Right cardiac atrium (tissue), 5 donors: Measurements from ENCODE around the gene GOSR1. TPM values are rescaled to one million over a fixed set of nuclear protein-coding genes. Genes with fewer than 3 reads are reported as not detected.
"Not testable (repeated sequence)": the region's sequence is repeated elsewhere in the genome, so short reads cannot be mapped to it uniquely, and the experiment has no call there.

Experiments used
- ATAC-seq, 2 donors: fragments of 200-7000 bp; cut with Tn5 transposase; one replicate each; pipeline versions ENCODE4 v1.8.0 to v1.9.1; 2020; ENCODE audit warnings: moderate library complexity in 2 of 2, mild to moderate bottlenecking in 1 of 2
- DNase-seq, 3 donors: peaks; one replicate each; pipeline ENCODE4 v3.0.0-alpha.2; 2020
- H3K27ac ChIP-seq: one replicate; pipeline ENCODE4 v1.5.1; 2013; ENCODE audit warnings: mild to moderate bottlenecking, low read length, control low read depth, moderate library complexity
- H3K27me3 ChIP-seq: one replicate; pipeline ENCODE4 v1.6.1; 2013; ENCODE audit not compliant: control insufficient read depth, insufficient read depth
- H3K4me1 ChIP-seq: one replicate; pipeline ENCODE4 v1.6.1; 2013; ENCODE audit warnings: low read length; ENCODE audit not compliant: control insufficient read depth, insufficient read depth
- H3K4me3 ChIP-seq: one replicate; pipeline ENCODE4 v1.5.1; 2013; ENCODE audit warnings: low read length, control low read depth
- H3K9me3 ChIP-seq: one replicate; pipeline ENCODE4 v1.6.1; 2013; ENCODE audit warnings: low read length; ENCODE audit not compliant: control insufficient read depth
- WGBS: extraction: QIAGEN DNeasy Blood & Tissue Kit; methylation state at CpG from one replicate; pipeline ENCODE4 v1.1.7; 2013; 5-methylcytosine and 5-hydroxymethylcytosine counted together
- intact Hi-C, 4 donors: fragments of 100-400 bp; cut with DNase I; formaldehyde crosslinking; loops; one replicate each; pipeline versions ENCODE4 v1.11.0 to v1.14.0; 2022 to 2023
- polyA plus RNA-seq: library from polyadenylated mRNA; stranded (reverse); fragments of 200-250 nt; gene quantifications from one replicate; pipeline ENCODE4 v1.2.3, GENCODE V29; 2013
- total RNA-seq, 4 donors: library from RNA; stranded (reverse); fragmentation: NEBNext Ultra II Directional; extraction: Animal tissue kit (Norgen Biotek cat#: 25700); gene quantifications; one replicate each; pipeline ENCODE4 v1.2.1, GENCODE V29; 2021
- donor health status: healthy with polysubstance abuse.
- donor health status: DM: no; HTN: yes; CAD: no.
- donor health status: DM: no; HTN: no; CAD: no.
- donor health status: DM: no; HTN: yes; CAD: no; lungs with severe emphysema.
- donor health status: DM: yes; HTN: yes; CAD: no.

Gene GOSR1
- total and polyA plus RNA-seq, 5 donors, result 12.9 to 38.9 (median 35.7) TPM

DNA sequence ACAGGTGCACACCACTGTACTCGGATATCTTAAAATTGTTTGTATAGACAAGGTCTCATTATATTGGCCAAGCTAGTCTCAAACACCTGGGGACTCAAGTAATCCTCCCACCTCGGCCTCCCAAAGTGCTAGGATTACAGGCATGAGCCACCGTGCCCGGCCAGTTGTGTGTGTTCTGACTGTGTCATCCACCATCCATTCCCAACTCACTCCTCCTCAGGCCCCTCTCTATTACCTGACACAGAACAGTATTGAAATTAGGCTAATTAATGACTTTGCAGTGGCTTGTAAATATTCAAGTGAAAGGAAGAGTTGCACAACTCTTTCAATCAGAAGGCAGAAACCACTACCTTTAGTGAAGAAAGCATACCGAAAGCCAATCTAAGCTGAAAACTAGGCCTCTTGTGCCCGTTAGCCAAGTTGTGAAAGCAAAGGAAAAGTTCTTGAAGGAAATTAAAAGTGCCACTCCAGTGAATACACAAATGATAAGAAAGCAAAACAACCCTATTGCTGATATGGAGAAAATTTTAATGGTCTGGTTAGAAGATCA, 28.7 kb downstream of the GOSR1 start:
- 93% methylated on average over 6 of the region's 6 CpGs for WGBS
- DNase-seq (no peak), ATAC-seq (no peak)
- intact Hi-C loops, result no loop called here
- Histone ChIP-seq H3K27ac (no peak overlapping the region), H3K9me3 (no peaks in the 10 kb centered on the region), H3K4me3 (no peak overlapping the region), H3K4me1 (no peaks in the 10 kb centered on the region), H3K27me3 (no peaks in the 10 kb centered on the region)

DNA sequence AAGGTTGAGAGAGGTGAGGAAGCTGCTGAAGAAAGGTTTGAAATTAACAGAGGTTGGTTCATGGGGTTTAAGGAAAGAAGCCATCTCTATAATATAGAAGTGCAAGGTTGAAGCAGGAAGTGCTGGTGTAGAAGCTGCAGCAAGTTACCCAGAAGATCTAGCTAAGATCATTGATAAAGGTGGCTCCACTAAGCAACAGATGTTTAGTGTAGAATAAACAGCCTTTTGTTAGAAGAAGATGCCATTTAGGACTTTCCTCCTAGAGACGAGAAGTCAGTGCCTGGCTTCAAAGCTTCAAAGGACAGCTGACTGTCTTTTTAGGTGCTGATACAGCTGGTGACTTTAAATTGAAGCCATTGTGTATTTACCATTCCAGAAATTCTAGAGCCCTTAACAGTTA, 29.3 kb downstream of the GOSR1 start:
- intact Hi-C loops, result no loop called here
- H3K27ac ChIP-seq, result no peak overlapping the region
- H3K9me3 ChIP-seq, result no peaks in the 10 kb centered on the region
- no peaks in the 10 kb centered on the region for H3K4me1 ChIP-seq
- no peak overlapping the region for H3K4me3 ChIP-seq
- 94% methylated on average over 1 of the region's 1 CpG for WGBS
- no peaks in the 10 kb centered on the region for H3K27me3 ChIP-seq
- ATAC-seq, result no peak
- no peak for DNase-seq

DNA sequence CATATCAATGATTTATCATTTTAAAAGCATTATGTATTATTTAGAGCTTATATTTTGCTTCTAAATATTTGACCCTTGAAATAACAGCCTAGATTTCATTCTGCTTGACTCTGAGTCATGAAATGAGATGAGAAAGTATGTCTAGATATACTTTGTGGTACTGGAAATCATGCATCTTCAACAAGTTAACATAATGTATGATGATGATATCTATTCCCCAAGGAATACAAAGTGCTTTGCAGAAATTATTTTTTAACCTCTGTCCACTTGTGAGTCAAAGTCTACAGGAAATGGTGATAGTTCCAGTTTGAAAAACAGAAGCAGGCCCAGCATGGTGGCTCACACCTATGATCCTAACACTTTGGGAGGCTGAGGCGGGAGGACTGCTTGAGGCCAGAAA, 36.1 kb downstream of the GOSR1 start:
- DNase-seq, result no peak
- no peaks in the 10 kb centered on the region for H3K27me3 ChIP-seq
- H3K27ac ChIP-seq, result no peak overlapping the region
- intact Hi-C loops, result no loop called here
- WGBS, result 100% methylated on average over 1 of the region's 1 CpG
- no peaks in the 10 kb centered on the region for H3K9me3 ChIP-seq
- H3K4me1 ChIP-seq, result no peaks in the 10 kb centered on the region
- no peak for ATAC-seq
- no peak overlapping the region for H3K4me3 ChIP-seq

DNA sequence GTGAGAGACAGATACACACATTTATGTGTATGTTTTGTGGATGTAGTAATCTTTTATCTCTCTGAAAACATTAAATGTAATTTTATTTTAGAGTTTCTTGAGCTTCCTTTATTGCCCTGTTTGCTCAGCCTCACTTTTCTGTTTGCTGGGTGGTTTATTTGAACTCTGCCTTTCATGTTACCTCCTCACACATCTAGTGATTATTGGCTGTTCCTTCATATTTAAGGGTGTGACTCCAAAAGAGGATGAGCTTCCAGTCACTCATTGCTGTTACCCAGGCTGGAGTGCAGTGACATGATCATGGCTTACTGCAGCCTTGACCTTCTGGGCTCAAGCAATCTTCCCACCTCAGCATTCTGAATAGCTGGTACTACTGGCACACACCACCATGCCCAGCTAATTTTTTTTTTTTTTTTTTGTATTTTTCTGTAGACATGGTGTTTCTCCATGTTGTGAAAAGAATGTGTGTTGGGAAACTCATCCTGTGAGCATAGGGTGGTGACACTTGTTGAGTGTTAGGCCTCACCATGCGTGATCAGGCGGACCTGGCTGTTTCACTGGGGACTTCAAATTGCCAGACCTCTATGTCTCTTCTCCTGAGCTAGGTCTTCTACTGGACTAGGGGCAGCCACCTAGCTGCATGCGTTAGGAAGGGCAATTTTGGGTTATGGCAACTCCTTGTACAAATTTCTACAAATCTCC, 37.8 kb downstream of the GOSR1 start:
- no peaks in the 10 kb centered on the region for H3K27me3 ChIP-seq
- H3K4me1 ChIP-seq, result no peaks in the 10 kb centered on the region
- H3K9me3 ChIP-seq, result no peaks in the 10 kb centered on the region
- ATAC-seq, result no peak
- H3K27ac ChIP-seq, result no peak overlapping the region
- intact Hi-C loops, result no loop called here
- DNase-seq, result no peak
- no peak overlapping the region for H3K4me3 ChIP-seq
- 94% methylated on average over 3 of the region's 3 CpGs for WGBS

DNA sequence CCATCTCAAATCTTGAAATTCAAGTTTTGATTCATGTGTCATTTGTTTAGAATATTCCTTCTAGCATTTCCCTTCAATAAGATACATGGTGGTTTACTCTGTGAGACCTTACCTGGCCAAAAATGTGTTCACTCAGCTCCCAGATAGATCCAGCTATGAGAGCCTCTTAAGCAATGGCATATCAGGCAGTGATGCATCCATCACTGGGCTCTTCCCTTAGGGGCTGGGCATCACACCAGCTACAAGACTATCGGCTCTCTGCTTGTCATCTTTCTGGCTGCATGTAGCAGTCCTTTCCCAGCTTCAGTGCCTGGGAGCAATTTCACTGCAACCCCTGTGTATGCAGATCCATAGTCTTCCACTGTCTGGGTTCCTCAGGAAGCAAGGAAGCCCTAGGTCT, 40.6 kb downstream of the GOSR1 start:
- H3K4me1 ChIP-seq, result no peaks in the 10 kb centered on the region
- ATAC-seq (peak in 1 of 2 donors; percentile 20), DNase-seq (no peak)
- H3K27me3 ChIP-seq, result no peaks in the 10 kb centered on the region
- intact Hi-C loops, result no loop called here
- no peak overlapping the region for H3K27ac ChIP-seq
- no peak overlapping the region for H3K4me3 ChIP-seq
- 77% methylated on average over 1 of the region's 1 CpG for WGBS
- no peaks in the 10 kb centered on the region for H3K9me3 ChIP-seq

DNA sequence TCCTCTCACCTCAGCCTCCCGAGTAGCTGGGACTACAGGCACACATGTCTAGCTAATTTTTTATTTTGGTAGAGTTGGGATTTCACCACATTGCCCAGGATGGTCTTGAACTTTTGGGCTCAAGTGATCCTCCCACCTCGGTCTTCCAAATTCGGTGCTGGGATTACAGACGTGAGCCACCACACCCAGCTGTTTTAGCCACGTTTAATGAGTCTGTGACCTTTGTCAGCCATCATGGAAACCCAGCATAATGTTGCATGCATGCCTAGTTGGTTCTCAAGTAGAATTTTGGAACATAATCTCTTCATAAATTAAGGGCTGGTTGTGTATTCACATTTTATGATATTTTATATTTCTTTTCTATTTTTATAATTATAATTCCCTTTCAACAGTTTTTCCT, 42.0 kb downstream of the GOSR1 start:
- intact Hi-C loops, result no loop called here
- ATAC-seq (no peak), DNase-seq (no peak)
- 63% methylated on average over 5 of the region's 5 CpGs for WGBS
- Histone ChIP-seq H3K27me3 (no peaks in the 10 kb centered on the region), H3K4me1 (no peaks in the 10 kb centered on the region), H3K9me3 (no peaks in the 10 kb centered on the region), H3K4me3 (no peak overlapping the region), H3K27ac (peak overlapping the region; percentile 62)

DNA sequence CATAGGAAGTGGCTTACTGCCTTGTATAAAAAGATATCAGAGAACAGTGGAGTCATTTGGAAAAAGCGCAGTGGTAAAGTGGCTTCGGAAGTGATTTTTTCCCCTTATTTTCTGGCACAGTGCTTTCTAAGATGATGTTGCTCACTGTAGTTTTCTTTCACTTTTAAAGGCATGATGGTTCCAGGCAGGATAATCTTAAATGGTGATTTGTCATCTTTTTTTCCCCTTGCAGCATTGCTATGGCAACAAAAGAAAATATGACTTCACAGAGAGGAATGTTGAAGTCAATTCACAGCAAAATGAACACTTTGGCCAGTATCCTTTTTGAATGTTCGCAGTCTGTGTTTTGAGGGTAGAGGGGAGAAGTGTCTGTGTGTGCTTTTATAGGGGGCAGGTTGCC, 42.5 kb downstream of the GOSR1 start:
- 51% methylated on average over 3 of the region's 3 CpGs for WGBS
- H3K27ac ChIP-seq, result no peak overlapping the region
- intact Hi-C loops, result loop anchor here in 1 of 4 donors (10.0 kb wide), 1 partner anchor 55 kb away; no protein-coding TSS in a partner anchor
- ATAC-seq (peak; percentile 56 to 71), DNase-seq (no peak)
- no peak overlapping the region for H3K4me3 ChIP-seq
- no peaks in the 10 kb centered on the region for H3K4me1 ChIP-seq
- no peaks in the 10 kb centered on the region for H3K27me3 ChIP-seq
- H3K9me3 ChIP-seq, result no peaks in the 10 kb centered on the region

DNA sequence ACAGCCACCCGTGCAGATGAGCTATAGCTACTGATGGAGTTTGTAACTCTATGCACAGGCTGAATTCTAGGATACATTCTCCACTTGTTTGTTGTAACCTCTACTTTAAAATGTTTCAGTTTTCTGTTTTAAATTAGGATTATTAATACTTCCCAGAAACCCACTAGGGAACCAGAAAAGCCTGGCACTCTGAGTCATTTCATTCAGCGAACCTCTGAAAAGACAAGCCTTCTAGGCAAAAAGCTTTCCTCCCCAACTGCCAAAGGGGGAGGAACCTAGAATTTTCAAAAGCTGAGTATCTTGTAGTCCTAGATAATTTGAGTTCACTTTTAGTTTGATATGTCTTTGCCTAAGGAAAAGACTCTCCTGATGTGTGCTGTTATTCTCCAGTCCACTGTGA, 43.2 kb downstream of the GOSR1 start:
- peak in 1 of 2 donors; percentile 29 for ATAC-seq
- intact Hi-C loops, result loop anchor here in 1 of 4 donors (10.0 kb wide), 1 partner anchor 56 kb away; no protein-coding TSS in a partner anchor
- no peak for DNase-seq
- H3K9me3 ChIP-seq, result no peaks in the 10 kb centered on the region
- 44% methylated on average over 2 of the region's 2 CpGs for WGBS
- H3K27me3 ChIP-seq, result no peaks in the 10 kb centered on the region
- H3K4me3 ChIP-seq, result no peak overlapping the region
- peak overlapping the region; percentile 61 for H3K27ac ChIP-seq
- H3K4me1 ChIP-seq, result no peaks in the 10 kb centered on the region

DNA sequence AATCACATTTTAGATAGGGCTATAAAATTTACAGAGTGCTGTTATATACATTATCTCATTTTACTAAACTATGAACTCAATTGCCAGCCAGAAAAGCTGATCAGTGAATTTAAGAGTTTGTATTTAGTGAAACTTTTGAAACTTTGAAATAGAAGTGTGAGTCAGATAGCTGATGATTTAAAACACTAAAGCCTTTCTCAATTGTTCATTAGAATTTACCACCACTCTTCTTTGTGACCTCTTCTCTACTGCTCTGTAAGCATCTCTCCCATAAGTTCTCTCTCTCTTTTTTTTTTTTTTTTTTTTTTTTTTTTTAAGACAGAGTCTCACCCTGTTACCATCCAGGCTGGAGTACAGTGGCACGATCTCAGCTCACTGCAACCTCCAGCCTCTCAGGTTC, 43.7 kb downstream of the GOSR1 start:
- Histone ChIP-seq H3K9me3 (no peaks in the 10 kb centered on the region), H3K4me3 (no peak overlapping the region), H3K27me3 (no peaks in the 10 kb centered on the region), H3K4me1 (no peaks in the 10 kb centered on the region), H3K27ac (no peak overlapping the region)
- no peak for DNase-seq
- 86% methylated on average over 1 of the region's 1 CpG for WGBS
- intact Hi-C loops, result loop anchor here in 1 of 4 donors (10.0 kb wide), 1 partner anchor 56 kb away; no protein-coding TSS in a partner anchor
- ATAC-seq, result no peak

DNA sequence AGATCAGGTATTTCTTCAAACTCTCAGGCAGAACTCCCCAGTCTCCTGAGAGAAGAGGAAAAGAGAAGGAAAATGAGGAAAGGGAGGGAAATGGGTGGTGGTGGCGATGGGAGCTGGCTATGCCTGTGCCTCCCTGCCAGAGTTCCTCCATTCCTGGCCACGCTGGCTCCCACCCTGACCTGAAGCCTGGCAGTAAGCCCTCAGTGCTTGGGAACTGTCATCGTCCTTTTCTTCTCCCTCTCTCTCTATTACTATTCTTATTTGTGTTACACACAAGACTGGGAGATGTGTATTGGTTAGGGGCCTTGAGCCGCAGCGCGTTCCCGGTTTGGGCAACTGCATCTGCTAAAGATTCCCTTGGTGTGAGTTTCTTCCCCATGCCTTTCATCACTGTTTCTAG, 44.6 kb downstream of the GOSR1 start:
- no peak overlapping the region for H3K4me3 ChIP-seq
- H3K27me3 ChIP-seq, result no peaks in the 10 kb centered on the region
- H3K4me1 ChIP-seq, result no peaks in the 10 kb centered on the region
- ATAC-seq, result peak in 1 of 2 donors; percentile 24
- 82% methylated on average over 7 of the region's 7 CpGs for WGBS
- no peaks in the 10 kb centered on the region for H3K9me3 ChIP-seq
- no peak overlapping the region for H3K27ac ChIP-seq
- intact Hi-C loops, result loop anchor here in 1 of 4 donors (10.0 kb wide), 1 partner anchor 57 kb away; no protein-coding TSS in a partner anchor
- DNase-seq, result no peak

DNA sequence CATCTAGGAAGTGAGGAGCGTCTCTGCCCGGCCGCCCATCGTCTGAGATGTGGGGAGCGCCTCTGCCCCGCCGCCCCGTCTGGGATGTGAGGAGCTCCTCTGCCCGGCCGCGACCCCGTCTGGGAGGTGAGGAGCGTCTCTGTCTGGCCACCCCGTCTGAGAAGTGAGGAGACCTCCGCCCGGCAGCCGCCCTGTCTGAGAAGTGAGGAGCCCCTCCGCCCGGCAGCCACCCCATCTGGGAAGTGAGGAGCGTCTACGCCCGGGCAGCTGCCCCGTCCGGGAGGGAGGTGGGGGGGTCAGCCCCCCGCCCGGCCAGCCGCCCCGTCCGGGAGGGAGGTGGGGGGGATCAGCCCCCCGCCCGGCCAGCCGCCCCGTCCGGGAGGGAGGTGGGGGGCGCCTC, 46.0 kb downstream of the GOSR1 start:
- H3K4me3 ChIP-seq, H3K9me3 ChIP-seq, H3K27me3 ChIP-seq, ATAC-seq, H3K4me1 ChIP-seq, H3K27ac ChIP-seq: not testable (repeated sequence)
- DNase-seq, result peak in 1 of 3 donors; percentile 58
- WGBS, result 96% methylated on average over 31 of the region's 35 CpGs
- intact Hi-C loops, result loop anchor here in 1 of 4 donors (10.0 kb wide), 1 partner anchor 58 kb away; no protein-coding TSS in a partner anchor
